ENCODE measurements around the gene ARHGEF17.

GRCh38 chr11:73321604-73322381, 13.7 kb downstream of the ARHGEF17 start:
- TF ChIP-seq CTCF (IDR thresholded peaks at IDR 0.05) = no peak
- TF ChIP-seq POLR2A (IDR thresholded peaks at IDR 0.05) = no peak

All from right lobe of liver (tissue), 4 donors.